Panc1 (cell line): ENCODE data around the gene SERHL2.

Experiments
- POLR2AphosphoS5 ChIP-seq: IDR thresholded peaks from 2 replicates; pipeline ENCODE4 v1.6.1; 2012; ENCODE audit warnings: mild to moderate bottlenecking, low read depth, low read length, moderate library complexity
- REST ChIP-seq, 2 experiments: IDR thresholded peaks; 2 replicates each; pipeline ENCODE4 v1.6.1; 2011 to 2012; ENCODE audit warnings: low read depth in 2 of 2, control low read depth in 1 of 2, low read length in 1 of 2, mild to moderate bottlenecking in 1 of 2, moderate library complexity in 1 of 2; ENCODE audit not compliant: insufficient read depth in 1 of 2
- TF ChIP-seq, protein P1 (sequence below): fragments of 450-650 bp; IDR thresholded peaks from 2 replicates; pipeline ENCODE4 v1.5.1; 2017; ENCODE audit warnings: mild to moderate bottlenecking

DNA sequence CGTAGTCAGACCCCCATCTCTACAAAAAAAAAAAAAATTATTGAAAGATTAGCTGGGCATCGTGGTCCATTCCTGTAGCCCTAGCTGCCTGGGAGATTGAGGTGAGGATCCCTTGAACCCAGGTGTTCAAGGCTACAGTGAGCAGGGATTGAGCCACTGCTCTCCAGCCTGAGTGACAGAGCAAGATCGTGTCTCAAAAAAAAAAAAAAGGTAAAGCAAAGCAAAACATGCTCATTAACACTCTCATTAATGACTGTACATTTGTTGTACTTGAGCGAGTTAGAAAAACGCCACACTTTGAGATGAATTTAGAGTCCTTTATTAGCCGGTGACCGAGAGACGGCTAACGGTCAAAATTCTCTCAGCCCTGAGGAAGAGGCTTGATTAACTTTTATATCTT, 6.2 kb upstream of the SERHL2 start:
- no peak for TF ChIP-seq POLR2AphosphoS5
- TF ChIP-seq, protein P1, sequence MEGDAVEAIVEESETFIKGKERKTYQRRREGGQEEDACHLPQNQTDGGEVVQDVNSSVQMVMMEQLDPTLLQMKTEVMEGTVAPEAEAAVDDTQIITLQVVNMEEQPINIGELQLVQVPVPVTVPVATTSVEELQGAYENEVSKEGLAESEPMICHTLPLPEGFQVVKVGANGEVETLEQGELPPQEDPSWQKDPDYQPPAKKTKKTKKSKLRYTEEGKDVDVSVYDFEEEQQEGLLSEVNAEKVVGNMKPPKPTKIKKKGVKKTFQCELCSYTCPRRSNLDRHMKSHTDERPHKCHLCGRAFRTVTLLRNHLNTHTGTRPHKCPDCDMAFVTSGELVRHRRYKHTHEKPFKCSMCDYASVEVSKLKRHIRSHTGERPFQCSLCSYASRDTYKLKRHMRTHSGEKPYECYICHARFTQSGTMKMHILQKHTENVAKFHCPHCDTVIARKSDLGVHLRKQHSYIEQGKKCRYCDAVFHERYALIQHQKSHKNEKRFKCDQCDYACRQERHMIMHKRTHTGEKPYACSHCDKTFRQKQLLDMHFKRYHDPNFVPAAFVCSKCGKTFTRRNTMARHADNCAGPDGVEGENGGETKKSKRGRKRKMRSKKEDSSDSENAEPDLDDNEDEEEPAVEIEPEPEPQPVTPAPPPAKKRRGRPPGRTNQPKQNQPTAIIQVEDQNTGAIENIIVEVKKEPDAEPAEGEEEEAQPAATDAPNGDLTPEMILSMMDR: no peak
- no peak for TF ChIP-seq REST (IDR thresholded peaks at IDR 0.05; ENCODE audit: insufficient read depth in 1 of 2, low read depth in 2 of 2, low read length in 1 of 2)
